NCI-H2081 treated with DMSO at 0.1 percent for 48 hours (cell line): ENCODE measurements around the gene KIF1B.

Experiments
- DNase-seq: peaks from one replicate; lab custom pipeline; 2025; lab: John Stamatoyannopoulos, UW

The KIF1B gene

DNA sequence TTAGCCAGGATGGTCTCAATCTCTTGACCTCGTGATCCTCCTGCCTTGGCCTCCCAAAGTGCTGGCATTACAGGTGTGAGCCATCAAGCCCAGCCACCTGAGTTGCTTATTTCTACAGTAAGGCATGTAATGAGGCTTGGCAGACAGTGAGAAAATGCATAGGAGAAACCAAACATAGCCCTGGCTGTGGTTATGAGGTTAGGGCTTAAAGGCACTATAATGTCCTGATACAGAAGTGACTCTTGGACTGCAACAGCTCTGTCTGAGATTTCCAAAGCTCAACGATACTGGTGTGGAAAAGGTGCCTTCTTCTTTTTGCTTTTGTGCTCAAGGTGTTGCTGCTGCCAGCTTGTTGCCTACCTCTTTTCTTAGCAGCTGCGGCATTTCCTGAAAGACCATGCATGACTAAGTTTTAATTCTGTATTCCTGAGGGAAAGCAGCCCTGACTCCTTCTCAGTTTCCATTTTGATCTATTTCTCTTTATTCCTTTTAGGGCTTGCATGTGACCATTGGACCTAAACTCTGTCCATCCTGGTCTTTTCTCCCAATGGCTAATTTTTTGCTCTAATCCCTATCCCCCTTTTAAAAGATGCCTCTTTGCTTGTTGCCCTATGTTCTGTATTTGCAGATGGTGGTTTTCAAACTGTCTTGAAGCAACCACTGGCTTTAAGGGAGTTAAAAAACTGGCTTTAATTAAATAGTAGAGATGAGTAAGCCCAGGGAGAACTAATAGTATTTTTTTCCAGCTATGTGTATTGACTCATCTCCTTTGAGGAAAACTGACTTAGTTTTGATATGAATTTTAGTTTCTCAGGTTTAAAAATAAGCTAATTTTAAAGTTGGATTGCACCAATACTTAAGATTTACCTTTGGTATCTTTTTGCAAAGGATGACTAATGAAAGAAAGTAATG is 70.3 kb downstream of the KIF1B start:
- DNase-seq = no peak

DNA sequence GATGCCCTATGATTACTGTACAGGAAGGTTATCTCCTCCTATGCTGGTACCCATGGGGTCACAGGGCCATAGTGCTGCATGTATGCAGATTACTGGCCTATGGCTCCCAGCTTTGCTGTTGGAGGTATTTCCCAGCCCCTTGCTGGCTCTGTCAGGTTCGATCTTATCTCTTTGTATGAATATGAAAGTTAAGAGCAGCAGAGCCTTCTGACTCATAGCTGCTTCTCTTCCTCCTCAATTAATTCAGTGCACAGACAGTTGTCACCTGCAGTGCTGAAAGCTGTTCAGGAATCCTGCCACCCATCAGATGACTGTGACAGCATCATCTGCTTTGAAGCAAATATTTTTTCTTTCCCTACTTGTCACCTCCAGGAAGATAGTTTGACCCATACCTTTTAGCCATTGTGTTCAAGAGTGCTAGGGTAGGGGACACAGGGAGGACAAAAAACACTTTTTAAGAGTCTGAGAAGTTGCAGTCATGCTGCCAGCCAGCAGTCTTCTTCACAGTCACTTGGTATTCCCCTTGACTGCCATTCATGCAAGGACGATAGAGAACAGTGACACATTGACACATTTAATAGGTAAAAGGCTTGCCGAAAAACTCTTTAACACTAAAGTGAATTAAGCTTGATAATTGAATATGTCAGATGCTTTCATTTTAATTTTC is 73.1 kb downstream of the KIF1B start:
- DNase-seq = no peak

DNA sequence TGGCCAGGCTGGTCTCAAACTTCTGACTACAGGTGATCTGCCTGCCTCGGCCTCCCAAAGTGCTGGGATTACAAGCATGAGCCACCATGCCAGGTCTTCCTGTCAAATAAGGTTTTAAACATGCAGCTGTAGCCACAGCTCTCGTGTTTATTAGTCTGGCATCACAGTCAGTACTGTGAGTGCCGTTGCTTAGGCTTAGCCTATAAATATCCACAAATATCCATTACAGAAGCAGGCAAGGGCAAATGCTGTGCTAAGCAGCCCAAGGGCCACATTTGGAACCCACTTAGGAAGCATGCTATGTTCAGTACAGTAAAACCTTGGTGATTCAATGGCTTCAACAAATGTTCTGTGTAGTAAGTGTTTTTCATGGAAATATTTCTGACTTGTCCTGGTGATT is 75.9 kb downstream of the KIF1B start:
- no peak for DNase-seq

DNA sequence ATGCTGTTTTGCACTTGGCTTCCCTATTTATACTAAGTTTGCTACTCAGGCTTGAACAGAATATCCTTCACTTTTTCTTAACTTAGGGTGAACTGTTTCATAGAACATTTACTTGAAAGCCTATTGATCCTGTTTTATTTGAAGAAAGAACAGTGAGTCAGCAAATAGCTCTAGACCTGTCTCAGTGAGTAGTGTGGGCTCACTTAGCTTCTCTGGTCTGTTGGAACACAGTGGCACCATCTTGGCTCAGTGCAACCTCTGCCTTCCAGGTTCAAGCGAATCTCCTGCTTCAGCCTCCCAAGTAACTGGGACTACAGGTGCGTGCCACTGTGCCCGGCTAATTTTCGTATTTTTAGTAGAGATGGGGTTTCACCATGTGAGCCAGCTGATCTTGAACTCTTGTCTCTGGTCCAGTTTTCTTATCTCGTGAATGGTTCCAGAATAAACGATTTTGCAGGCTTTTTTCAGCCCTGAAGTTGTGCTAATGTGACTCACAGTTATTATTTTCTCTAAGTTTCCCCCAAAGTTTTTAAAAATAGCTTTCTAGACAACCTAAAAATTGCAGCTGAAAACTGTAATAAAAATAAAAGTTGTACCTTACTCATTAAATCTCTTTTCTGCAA is 76.8 kb downstream of the KIF1B start:
- DNase-seq = no peak

DNA sequence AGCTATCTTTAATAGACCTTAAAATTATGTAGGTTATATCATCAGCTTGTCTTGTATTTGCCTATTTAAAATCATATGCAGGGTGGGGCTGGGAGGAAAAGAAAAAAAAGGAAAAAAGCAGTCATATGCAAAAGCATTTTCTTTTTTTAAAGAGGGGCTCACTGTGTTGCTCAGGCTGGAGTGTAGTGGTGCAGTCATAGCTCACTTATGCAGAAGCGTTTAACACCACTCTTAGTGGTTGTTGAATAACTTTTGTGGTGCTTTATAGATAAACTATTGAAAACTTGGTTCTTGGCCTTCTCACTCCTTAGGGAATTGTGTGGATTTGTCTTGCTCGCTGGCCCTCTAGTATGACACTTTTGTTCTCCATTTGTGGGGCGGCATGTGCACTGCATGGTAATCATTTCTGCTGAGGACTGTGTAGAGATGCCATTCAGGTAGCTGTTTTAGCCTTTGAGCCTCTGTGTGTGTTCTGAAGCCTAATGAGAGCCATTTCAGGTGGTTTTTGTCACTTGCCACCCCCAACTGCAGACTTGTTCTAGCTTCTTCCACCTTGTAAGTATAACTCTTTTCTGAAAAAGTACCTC is 77.8 kb downstream of the KIF1B start:
- no peak for DNase-seq

DNA sequence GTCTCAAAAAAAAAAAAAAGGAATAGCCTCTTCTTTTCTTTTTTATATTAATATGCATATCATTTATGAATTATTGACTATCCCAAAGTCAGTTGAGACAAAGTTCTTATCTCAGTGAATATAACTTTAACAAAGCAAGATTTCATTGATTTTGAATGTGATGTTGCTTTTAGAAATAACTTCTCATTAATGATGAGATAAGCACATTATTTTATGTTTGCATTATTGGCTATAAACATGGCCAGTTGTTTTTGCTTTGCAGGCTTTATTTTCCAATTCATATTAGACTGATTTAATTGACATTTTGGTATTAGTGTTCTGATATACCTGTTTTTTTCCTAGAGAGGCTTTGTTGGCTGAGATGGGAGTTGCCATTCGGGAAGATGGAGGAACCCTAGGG is 81.3 kb downstream of the KIF1B start:
- DNase-seq = no peak

DNA sequence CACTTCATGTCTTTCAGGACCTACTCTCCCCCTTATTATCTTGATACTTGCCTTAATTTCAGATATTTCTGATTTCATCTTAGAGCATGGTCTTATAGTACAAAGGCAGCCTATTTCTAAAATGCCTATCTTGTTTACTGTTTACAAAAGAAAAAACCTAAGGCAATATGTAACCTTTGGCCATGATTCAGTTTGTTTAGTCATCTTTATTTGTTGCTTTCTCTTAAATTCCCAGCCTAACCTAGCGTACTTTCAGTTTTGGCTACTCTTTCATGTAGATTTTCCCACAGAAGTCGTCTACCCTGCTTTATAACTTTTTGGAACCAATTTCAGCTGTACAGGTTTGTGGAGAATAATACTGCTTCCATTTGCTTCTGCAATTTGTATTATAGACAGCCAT is 81.8 kb downstream of the KIF1B start:
- no peak for DNase-seq

DNA sequence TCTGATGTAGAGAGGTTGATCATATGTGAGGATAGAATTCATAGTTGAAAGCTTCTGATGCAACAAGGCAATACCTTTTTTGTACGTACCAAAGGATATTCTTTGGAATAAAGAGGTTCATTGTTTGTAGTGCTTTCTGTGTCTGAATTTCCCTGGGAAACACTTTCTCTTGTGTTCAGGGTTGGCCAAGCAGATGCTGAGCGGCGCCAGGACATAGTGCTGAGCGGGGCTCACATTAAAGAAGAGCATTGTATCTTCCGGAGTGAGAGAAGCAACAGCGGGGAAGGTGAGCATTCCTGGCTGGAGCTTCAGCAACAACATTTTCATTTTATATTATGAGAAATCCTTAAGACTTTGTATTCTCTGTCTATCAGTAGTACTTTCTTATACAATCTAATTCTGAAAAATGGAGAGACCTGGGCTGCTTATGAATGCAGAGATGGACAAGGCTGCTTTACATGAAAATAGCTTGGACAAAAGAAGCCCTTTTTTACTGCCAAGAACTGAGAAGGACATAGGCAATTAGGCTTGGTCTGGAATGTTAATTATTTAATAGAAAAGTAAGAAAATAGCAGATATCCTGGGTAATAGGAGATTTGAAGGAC is 85.2 kb downstream of the KIF1B start:
- DNase-seq = no peak

DNA sequence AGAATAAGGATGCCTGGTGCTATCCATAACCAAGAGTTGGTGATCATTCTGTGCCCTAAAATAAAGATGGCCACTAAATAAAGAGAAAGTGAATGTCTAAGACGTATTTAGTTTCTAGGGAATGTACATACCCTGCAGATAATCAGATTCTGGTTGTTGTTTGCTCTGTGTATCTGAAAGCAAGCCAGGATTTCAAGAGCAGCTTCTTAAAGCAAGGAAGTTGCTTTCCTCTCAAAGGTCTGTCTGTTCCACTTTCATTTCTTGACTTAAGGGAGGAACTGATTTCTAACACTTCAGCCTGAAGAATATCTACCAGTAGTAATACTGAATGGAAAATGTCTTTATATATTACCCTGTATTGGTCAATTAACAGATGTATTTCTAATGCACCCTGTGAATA is 88.8 kb downstream of the KIF1B start:
- DNase-seq = no peak

DNA sequence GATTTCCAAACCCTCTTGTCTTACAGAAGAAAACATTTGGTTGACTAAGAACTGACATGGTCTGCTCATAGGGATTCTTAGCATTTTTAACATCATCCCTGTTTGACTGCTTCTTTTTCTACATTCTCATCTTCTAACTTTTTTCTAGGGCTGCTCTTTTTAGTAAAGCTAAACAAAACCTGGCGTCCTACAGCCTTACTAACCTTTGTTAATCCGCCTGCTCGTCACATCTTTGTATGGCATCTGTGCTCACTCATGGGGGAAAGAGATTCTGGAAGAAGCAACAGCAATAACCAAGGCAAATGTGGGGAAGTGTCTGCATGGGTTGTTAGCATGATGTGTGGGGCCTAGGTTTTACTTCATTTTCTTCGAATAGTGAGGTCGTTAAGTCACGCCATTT is 92.0 kb downstream of the KIF1B start:
- DNase-seq = no peak

DNA sequence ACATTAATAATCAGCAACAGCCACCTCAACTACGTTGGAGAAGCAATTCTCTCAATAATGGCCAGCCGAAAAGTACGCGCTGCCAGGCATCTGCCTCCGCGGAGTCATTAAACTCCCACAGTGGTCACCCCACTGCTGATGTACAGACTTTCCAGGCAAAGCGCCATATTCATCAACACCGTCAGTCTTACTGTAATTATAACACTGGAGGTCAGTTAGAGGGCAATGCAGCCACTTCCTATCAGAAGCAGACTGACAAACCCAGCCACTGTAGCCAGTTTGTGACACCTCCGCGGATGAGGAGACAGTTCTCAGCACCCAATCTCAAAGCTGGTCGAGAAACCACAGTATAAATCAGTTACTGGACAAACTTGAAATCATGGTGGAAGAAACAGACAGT is 93.9 kb downstream of the KIF1B start:
- DNase-seq = no peak

DNA sequence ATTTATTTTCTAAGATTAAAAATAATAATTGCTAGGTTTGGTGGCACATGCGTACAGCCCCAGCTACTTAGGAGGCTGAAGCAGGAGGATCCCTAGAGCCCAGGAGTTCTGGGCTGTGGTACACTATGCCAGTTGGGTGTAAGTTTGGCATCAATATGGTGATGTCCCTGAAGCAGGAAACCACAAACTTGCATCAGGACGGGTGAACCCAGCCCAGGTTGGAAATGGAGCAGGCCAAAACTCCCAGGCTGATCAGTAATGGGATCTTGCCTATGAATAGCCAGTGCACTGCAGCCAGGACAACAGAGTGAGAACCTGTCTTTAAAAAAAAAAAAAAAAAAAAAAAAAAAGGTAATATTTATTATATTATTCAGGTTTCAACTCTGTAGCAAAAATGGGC is 96.1 kb downstream of the KIF1B start:
- DNase-seq = no peak

DNA sequence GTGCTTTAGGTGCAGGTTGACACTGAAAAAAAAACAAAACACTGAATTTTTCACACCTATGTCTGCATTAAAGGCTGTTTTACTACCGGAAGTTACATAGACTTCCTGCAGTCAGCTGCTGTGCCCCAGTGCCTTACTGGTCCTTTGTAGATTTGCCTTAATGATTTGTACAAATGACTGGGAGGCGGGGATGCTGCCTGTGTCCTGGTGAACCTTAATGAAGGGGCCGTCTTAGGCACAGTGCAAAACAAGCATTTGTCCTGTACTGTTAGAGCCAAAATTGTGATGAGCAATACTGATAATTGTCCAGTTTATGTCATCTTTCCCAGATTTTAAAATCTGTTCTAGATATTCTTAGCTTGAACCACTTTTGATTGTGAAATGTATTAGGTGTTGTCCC is 97.6 kb downstream of the KIF1B start:
- no peak for DNase-seq

DNA sequence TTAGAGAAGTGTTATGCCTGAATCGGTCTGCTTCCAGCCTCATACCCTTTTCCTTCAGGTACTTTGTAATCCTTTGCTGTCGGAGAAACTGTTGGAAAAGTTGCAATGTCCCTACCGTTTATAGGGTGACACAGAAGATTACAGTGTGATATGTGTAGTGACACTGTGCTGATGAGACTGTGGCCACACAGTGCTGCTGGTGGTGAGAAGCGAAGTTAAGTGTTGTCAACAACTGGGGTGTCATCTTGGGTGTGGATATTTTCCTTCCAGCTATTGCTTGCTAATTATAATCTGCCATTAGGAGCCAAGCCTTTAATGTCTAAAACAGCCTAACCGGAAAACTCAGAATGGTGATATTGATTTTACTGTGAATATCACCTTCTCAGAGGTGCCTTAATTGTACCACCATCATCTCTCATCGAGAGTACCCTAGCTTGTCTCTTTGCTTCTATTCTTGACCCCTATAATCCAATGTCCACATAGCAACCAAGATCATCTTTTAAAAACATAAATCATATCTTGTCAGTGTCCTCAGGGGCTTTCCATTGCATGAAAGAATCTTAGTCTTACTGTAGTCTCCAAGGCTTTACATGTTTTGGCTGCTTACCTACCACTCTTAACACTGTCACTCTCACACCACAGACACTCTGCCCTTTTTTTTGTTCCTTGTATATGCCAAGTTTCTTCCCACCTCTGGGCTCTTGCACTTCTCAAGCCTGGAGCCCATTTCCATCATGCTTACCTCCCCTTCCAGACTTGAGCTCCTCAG is 99.1 kb downstream of the KIF1B start:
- no peak for DNase-seq

DNA sequence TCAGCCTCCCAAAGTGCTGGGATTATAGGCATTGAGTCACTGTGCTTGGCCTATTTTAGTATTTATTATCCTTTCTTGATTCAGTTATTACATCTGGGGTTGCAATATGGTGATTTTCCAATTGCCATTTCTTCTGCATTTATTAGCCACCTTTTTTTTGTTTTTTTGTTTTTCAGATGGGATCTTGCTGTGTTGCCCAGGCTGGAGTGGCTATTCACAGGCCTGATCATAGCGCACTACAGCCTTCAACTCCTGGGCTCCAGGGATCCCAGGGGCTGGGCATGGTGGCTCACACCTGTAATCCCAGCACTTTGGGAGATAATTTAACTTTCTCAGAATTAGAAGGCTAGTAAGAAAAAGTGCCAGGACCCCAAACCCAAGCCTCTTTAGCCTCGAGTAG is 106.4 kb downstream of the KIF1B start:
- no peak for DNase-seq

DNA sequence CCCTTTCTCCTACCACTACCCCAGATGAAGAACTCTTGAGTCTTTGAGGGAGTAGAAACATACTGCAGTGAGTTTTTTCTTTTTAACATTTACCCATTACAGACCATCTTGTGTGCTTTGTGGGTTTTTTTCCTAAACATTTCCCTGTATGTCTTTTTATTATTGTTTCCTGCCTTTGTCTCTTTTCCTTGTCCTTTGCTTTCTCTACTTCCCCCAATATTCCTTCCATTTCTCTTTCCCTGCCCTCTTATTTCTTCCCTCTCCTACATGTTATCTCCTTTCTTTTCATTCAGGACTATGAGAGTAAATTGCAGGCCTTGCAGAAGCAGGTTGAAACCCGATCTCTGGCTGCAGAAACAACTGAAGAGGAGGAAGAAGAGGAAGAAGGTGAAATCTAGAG is 109.4 kb downstream of the KIF1B start:
- DNase-seq = no peak

DNA sequence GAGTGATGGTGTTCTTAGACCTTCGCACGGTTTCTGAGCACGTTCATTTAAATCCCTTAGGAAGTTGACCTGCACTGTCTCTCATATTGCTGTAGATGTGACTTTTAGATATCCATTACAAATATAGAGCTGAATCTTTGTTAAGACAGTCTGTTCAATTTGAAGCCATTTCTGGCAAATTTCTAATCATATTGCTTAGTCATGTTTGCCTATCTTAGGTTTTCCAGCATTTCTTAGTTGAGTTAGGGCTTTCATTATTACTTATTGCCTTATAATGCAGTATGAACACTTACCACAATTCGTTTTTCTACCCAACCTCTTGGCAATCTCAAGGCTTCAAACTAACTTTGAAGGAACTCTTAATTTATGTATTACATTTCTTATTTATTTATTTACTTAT is 110.0 kb downstream of the KIF1B start:
- DNase-seq = no peak

DNA sequence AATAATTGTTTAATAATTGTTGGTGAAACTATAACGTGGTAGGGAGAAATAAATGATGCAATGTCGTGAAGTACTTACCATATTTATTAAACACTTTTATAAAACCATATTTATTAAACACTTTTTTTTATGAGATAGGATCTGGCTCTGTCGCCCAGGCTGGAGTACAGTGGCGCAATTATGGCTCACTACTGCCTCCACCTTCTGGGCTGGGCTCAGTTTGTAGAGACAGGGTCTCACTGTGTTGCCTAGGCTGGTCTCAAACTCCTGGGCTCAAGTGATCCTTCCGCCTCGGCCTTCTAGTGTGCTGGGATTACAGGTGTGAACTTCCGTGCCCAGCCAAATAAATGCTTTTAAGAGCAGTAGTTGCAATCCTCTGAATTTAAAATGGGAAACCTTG is 112.5 kb downstream of the KIF1B start:
- DNase-seq = no peak

DNA sequence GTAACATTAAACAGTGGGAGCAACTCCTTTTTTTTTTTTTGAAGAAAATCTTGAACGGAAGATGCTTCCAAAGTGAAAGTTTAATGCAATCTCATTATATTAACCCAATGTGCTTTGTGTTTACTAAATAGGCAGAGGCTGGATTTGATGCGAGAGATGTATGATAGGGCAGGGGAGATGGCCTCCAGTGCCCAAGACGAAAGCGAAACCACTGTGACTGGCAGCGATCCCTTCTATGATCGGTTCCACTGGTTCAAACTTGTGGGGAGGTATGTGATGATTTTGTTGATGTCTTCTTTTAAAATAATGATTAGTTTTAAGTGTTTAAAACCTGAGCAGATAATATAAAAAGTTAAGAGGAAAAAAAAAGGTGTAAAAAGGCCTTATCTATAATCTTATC is 114.3 kb downstream of the KIF1B start:
- no peak for DNase-seq

DNA sequence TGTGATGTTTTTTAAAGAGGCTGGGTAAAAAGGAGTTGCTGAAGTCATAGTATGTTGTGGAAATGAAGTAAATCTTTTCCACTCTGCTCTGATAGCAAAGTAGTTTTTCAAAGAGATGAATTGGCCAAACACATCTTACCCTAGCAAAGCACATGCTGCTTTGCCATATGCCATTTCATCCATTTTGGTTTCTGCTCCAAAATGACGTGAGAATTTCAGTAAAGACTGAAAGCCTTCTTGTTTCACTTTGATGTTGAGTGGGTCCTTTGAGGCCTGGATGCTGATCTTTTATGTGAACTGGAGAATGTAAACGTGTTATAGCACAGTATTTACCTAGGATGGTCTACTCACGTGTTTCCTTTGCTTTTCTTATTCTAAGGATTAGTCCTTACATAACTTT is 115.2 kb downstream of the KIF1B start:
- no peak for DNase-seq

DNA sequence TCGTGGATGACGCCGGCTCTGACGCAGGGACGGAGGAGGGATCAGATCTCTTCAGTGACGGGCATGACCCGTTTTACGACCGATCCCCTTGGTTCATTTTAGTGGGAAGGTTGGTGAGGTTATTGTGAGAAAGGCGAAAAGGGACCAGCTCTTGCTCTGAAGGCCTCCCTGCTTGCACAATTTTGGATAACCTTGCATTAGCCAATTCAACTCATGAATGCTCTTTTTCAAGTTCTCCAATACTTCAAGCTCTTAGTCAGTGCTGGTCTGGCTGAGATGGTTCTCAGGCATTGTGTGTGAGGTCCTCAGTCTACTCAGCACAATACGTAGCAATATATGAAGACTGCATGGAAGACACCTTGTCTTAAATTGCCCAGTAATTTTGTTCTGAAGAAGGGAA is 115.9 kb downstream of the KIF1B start:
- no peak for DNase-seq
